ENCODE results near the gene TTLL12. TPM values are rescaled to one million over a fixed set of nuclear protein-coding genes. Genes with fewer than 3 reads are reported as not detected.

The TTLL12 gene
- polyA plus RNA-seq, 2 of the 4 experiments (the other 2 are of a cell fraction) = 8.6 to 18.7 TPM

GRCh38 chr22:43207849-43208702 is 21.1 kb upstream of the TTLL12 start:
- ATAC-seq = no peak
- Histone ChIP-seq H3K27ac (no peak overlapping the region), H3K4me3 (no peak overlapping the region), H3K9me3 (no peaks in the 10 kb centered on the region), H3K4me1 (no peaks in the 10 kb centered on the region), H3K4me2 (no peak overlapping the region)
- 79% methylated on average over 14 of the region's 26 CpGs for WGBS (ENCODE audit: missing lambda C conversion rate)
- ChIA-PET CTCF (interaction anchor here (1.8 kb wide), 1 partner anchor 21 kb away, joined by 4 read pairs; the partner anchor contains the start of gene TTLL12), POLR2A (no interaction called here)
- no peak for TF ChIP-seq RNF2 (IDR thresholded peaks at IDR 0.05; ENCODE audit: borderline replicate concordance, low read depth)
- no peak for TF ChIP-seq RFX5 (IDR thresholded peaks at IDR 0.05)
- no peak for TF ChIP-seq CBX8 (IDR thresholded peaks at IDR 0.05)
- no peak for TF ChIP-seq MYC (IDR thresholded peaks at IDR 0.05; ENCODE audit: borderline replicate concordance, low read length)
- no peak for TF ChIP-seq HOXA7 (CRISPR knock-in tag; IDR thresholded peaks at IDR 0.05)
- no peak for TF ChIP-seq RARB (CRISPR knock-in tag; IDR thresholded peaks at IDR 0.05)
- TF ChIP-seq HDAC2 (IDR thresholded peaks at IDR 0.05) = no peak
- TF ChIP-seq POLR2AphosphoS2 (conservative IDR thresholded peaks at IDR 0.05; ENCODE audit: low read length) = no peak
- no peak for TF ChIP-seq RCOR1 (IDR thresholded peaks at IDR 0.05; ENCODE audit: low read depth, low read length)
- TF ChIP-seq PHF8 (IDR thresholded peaks at IDR 0.05; ENCODE audit: borderline replicate concordance, low read depth) = no peak
- TF ChIP-seq, protein P1, sequence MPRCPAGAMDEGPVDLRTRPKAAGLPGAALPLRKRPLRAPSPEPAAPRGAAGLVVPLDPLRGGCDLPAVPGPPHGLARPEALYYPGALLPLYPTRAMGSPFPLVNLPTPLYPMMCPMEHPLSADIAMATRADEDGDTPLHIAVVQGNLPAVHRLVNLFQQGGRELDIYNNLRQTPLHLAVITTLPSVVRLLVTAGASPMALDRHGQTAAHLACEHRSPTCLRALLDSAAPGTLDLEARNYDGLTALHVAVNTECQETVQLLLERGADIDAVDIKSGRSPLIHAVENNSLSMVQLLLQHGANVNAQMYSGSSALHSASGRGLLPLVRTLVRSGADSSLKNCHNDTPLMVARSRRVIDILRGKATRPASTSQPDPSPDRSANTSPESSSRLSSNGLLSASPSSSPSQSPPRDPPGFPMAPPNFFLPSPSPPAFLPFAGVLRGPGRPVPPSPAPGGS (IDR thresholded peaks at IDR 0.05) = no peak
- TF ChIP-seq REST (IDR thresholded peaks at IDR 0.05) = no peak
- no peak for TF ChIP-seq CHD2 (IDR thresholded peaks at IDR 0.05; ENCODE audit: low read length, partially characterized antibody)
- TF ChIP-seq EP300 (IDR thresholded peaks at IDR 0.05) = no peak
- no peak for TF ChIP-seq USF2 (IDR thresholded peaks at IDR 0.05)
- TF ChIP-seq MAFK (IDR thresholded peaks at IDR 0.05; ENCODE audit: partially characterized antibody) = no peak
- TF ChIP-seq JUNB (IDR thresholded peaks at IDR 0.05) = no peak
- no peak for TF ChIP-seq ZC3H11A (IDR thresholded peaks at IDR 0.05)
- DNase-seq (ENCODE audit: low read depth in 1 of 2, low spot score in 1 of 2) = no peak
- FAIRE-seq = no peak

- 80% methylated on average over 4 of the region's 13 CpGs for WGBS (ENCODE audit: missing lambda C conversion rate)
- Histone ChIP-seq H3K4me1 (no peaks in the 10 kb centered on the region), H3K4me2 (no peak overlapping the region), H3K27ac (no peak overlapping the region), H3K9me3 (no peaks in the 10 kb centered on the region), H3K4me3 (no peak overlapping the region)
- ChIA-PET CTCF (interaction anchor here (1.8 kb wide), 1 partner anchor 20 kb away, joined by 4 read pairs; the partner anchor contains the start of gene TTLL12), POLR2A (no interaction called here)
- no peak for TF ChIP-seq POLR2AphosphoS2 (conservative IDR thresholded peaks at IDR 0.05; ENCODE audit: low read length)
- TF ChIP-seq RNF2 (IDR thresholded peaks at IDR 0.05; ENCODE audit: borderline replicate concordance, low read depth) = no peak
- TF ChIP-seq POLR2A (IDR thresholded peaks at IDR 0.05; ENCODE audit: low read length) = no peak
- no peak for TF ChIP-seq EP300 (IDR thresholded peaks at IDR 0.05)
- TF ChIP-seq KDM5A (IDR thresholded peaks at IDR 0.05) = no peak
- TF ChIP-seq FOXS1 (CRISPR knock-in tag; IDR thresholded peaks at IDR 0.05) = no peak
- TF ChIP-seq NR3C1 (IDR thresholded peaks at IDR 0.05) = no peak
- TF ChIP-seq TFCP2L1 (CRISPR knock-in tag; IDR thresholded peaks at IDR 0.05) = no peak
- TF ChIP-seq HDAC2 (IDR thresholded peaks at IDR 0.05) = no peak
- no peak for TF ChIP-seq MAZ (IDR thresholded peaks at IDR 0.05; ENCODE audit: borderline replicate concordance, low read depth, low read length)
- no peak for FAIRE-seq
- DNase-seq (ENCODE audit: low read depth in 1 of 2, low spot score in 1 of 2) = no peak
- no peak for ATAC-seq
Observed at GRCh38 chr22:43207386-43207785, 20.5 kb upstream of the TTLL12 start.
